Testis (tissue), 2 donors: ENCODE results near the gene PTPRQ.

Experiments
- POLR2A ChIP-seq: fragments of 450-650 bp; IDR thresholded peaks from one replicate; pipeline ENCODE4 v1.6.1; 2017; ENCODE audit warnings: antibody characterized with exemption, mild to moderate bottlenecking, moderate library complexity
- TF ChIP-seq, protein P1 (sequence below), 3 experiments: fragments of 450-650 bp in 2 of 3; fragments of 200-600 bp in 1 of 3; sonication (generic) in 1 of 3; IDR thresholded peaks; one replicate each; pipeline ENCODE4 v1.5.1; 2016 to 2019; ENCODE audit warnings: antibody characterized with exemption in 3 of 3, mild to moderate bottlenecking in 2 of 3, moderate library complexity in 1 of 3

DNA sequence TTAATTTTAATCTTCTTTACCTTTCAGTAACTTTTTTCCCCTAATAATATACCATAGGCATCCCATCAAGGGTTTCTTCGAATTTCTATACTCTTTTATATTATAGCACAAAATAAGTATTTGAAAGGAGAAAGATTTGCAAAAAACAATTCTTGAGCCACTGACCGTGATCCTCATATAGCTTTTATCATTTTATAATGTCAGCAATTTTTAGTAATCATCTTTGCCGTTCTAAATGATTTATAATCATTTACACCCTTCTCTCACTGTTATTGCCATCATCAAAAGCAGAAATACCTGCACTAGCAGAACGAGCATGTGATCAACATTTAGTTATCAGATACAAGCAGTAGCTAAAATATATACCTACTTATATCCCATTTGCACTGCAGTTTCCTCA is 16.9 kb downstream of the PTPRQ start:
- TF ChIP-seq, protein P1, sequence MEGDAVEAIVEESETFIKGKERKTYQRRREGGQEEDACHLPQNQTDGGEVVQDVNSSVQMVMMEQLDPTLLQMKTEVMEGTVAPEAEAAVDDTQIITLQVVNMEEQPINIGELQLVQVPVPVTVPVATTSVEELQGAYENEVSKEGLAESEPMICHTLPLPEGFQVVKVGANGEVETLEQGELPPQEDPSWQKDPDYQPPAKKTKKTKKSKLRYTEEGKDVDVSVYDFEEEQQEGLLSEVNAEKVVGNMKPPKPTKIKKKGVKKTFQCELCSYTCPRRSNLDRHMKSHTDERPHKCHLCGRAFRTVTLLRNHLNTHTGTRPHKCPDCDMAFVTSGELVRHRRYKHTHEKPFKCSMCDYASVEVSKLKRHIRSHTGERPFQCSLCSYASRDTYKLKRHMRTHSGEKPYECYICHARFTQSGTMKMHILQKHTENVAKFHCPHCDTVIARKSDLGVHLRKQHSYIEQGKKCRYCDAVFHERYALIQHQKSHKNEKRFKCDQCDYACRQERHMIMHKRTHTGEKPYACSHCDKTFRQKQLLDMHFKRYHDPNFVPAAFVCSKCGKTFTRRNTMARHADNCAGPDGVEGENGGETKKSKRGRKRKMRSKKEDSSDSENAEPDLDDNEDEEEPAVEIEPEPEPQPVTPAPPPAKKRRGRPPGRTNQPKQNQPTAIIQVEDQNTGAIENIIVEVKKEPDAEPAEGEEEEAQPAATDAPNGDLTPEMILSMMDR (IDR thresholded peaks at IDR 0.05), result no peak
- TF ChIP-seq POLR2A, result no peak
